ENCODE results near the gene ACTN1.

- no peak for TF ChIP-seq POLR2AphosphoS5 (IDR thresholded peaks at IDR 0.05; ENCODE audit: low read depth, low read length)
- TF ChIP-seq CTCF (IDR thresholded peaks at IDR 0.05): no peak
Observed at GRCh38 chr14:68840454-68840853, 138.6 kb downstream of the ACTN1 start.
